C4-2B (cell line): Measurements from ENCODE around the gene PRR5L.

Source experiments
- CTCF ChIP-seq: fragments of 450-650 bp; conservative IDR thresholded peaks from 2 replicates; pipeline ENCODE4 v1.5.1; 2017; ENCODE audit warnings: mild to moderate bottlenecking
- ZFX ChIP-seq: fragments of 450-650 bp; IDR thresholded peaks from 2 replicates; pipeline ENCODE4 v1.6.1; 2017

- no peak for TF ChIP-seq CTCF
- no peak for TF ChIP-seq ZFX
Measured at GRCh38 chr11:36462321-36462720, 166.2 kb downstream of the PRR5L start.
